Measurements from ENCODE around the gene FAM133A. TPM values are rescaled to one million over a fixed set of nuclear protein-coding genes. Genes with fewer than 3 reads are reported as not detected.

The FAM133A gene
- polyA plus RNA-seq (2013) = 0.17 and 0.19 TPM in 2 replicates

DNA sequence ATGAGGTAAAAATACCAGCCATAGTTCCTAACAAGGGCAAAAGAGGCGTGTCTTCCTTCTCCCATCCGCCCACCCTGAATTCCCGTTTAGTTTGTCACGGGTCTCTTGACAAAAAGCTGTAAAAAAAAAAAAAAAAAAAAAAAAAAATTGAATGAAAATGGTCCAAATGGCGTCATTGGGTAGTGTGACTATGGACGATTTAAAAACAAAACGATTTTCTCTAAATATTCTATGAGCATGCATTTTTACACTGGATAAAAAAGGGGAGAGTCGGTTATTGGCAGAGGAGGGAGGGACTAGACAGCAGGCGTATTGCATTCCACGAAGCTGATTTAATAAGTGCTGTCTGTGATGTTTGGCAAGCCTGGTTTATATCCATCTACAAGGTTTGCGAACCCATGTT lies at the start of gene FAM133A:
FAM133A (plus strand) TSS at position 338 of the 403 bp plus-strand sequence. CDS start 35,214 bp downstream, outside the sequence.
- Histone ChIP-seq H3K18ac (ENCODE audit: low read length) (no peak within 1 kb of the TSS), H4K12ac (ENCODE audit: low read depth, low read length) (no peak within 1 kb of the TSS), H3K23ac (ENCODE audit: low read length) (no peak within 1 kb of the TSS), H2BK12ac (ENCODE audit: low read length) (no peak within 1 kb of the TSS), H4K91ac (ENCODE audit: low read depth, low read length) (no peak within 1 kb of the TSS), H4K8ac (ENCODE audit: low read depth, low read length) (peak within 1 kb of the TSS; percentile 58), H2AK5ac (ENCODE audit: low read length) (no peak within 1 kb of the TSS), H3K36me3 (ENCODE audit: control insufficient read depth in 1 of 2, insufficient read depth in 2 of 2, low read length in 2 of 2) (no peaks in the 10 kb centered on the region), H2AFZ (ENCODE audit: insufficient read depth, low read length, poor library complexity) (peak within 1 kb of the TSS; percentile 25), H3K27ac (ENCODE audit: low read depth, low read length) (peak within 1 kb of the TSS; percentile 42), H3K14ac (ENCODE audit: low read length) (no peak within 1 kb of the TSS), H3K27me3 (ENCODE audit: insufficient read depth, low read length) (no peaks in the 10 kb centered on the region), H3K4me3 (ENCODE audit: low read depth, low read length) (peak within 1 kb of the TSS; percentile 91), H2BK120ac (ENCODE audit: insufficient read depth, low read length, poor library complexity) (no peak within 1 kb of the TSS), H3K79me1 (ENCODE audit: low read length) (peaks cover 2% of the 10 kb centered on the region), H3K4ac (ENCODE audit: low read depth, low read length) (no peak within 1 kb of the TSS), H3K79me2 (ENCODE audit: control insufficient read depth, insufficient read depth, low read length, poor library complexity) (no peaks in the 10 kb centered on the region), H3K4me2 (ENCODE audit: low read length) (peak within 1 kb of the TSS; percentile 74), H3K9ac (ENCODE audit: low read length) (peak within 1 kb of the TSS; percentile 64), H3K9me3 (ENCODE audit: insufficient read depth, low read depth, low read length) (no peaks in the 10 kb centered on the region), H3K4me1 (ENCODE audit: control insufficient read depth in 1 of 2, insufficient read depth in 2 of 2, low read length in 2 of 2) (no peaks in the 10 kb centered on the region), H2BK5ac (ENCODE audit: low read depth, low read length, poor library complexity) (no peak within 1 kb of the TSS)
- peak in 1 of 2 donors; percentile 7 for DNase-seq
- no CpG with 5 or more reads among the region's 11 CpGs for WGBS (ENCODE audit: extremely low coverage, insufficient coverage, insufficient read length)

DNA sequence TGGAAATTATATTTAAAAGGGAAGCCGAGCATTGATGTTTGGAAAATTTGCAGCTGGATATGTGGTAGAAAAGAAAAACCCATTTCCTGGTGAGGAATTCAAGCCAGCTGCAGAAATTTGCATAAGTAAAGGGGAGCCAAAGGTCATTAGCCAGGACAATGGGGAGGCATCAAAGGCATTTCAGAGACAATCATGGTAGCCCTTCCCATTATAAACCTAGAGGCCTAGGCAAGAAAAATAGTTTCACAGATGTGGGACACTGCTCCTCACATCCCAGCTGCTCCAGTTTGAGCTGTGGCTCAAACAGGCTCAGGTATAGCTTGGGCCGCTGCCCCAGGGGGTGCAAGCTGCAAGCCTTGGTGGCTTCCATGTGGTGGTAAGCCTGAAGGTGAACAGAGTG lies 36.4 kb upstream of the FAM133A start:
- no CpG with 5 or more reads among the region's 2 CpGs for WGBS (ENCODE audit: extremely low coverage, insufficient coverage, insufficient read length)
- no peak overlapping the region for H2AFZ ChIP-seq (ENCODE audit: insufficient read depth, low read length, poor library complexity)
- no peak overlapping the region for H4K8ac ChIP-seq (ENCODE audit: low read depth, low read length)
- H3K27me3 ChIP-seq (ENCODE audit: insufficient read depth, low read length) = no peaks in the 10 kb centered on the region
- H3K4me2 ChIP-seq (ENCODE audit: low read length) = no peak overlapping the region
- H3K18ac ChIP-seq (ENCODE audit: low read length) = no peak overlapping the region
- H3K9me3 ChIP-seq (ENCODE audit: insufficient read depth, low read depth, low read length) = no peaks in the 10 kb centered on the region
- no peak overlapping the region for H4K12ac ChIP-seq (ENCODE audit: low read depth, low read length)
- no peaks in the 10 kb centered on the region for H3K36me3 ChIP-seq (ENCODE audit: control insufficient read depth in 1 of 2, insufficient read depth in 2 of 2, low read length in 2 of 2)
- H3K79me1 ChIP-seq (ENCODE audit: low read length) = no peaks in the 10 kb centered on the region
- H3K4me3 ChIP-seq (ENCODE audit: low read depth, low read length) = no peak overlapping the region
- no peak for DNase-seq
- no peak overlapping the region for H2AK5ac ChIP-seq (ENCODE audit: low read length)
- H2BK12ac ChIP-seq (ENCODE audit: low read length) = no peak overlapping the region
- H2BK5ac ChIP-seq (ENCODE audit: low read depth, low read length, poor library complexity) = no peak overlapping the region
- no peak overlapping the region for H4K91ac ChIP-seq (ENCODE audit: low read depth, low read length)
- H2BK120ac ChIP-seq (ENCODE audit: insufficient read depth, low read length, poor library complexity) = no peak overlapping the region
- no peak overlapping the region for H3K23ac ChIP-seq (ENCODE audit: low read length)
- no peak overlapping the region for H3K4ac ChIP-seq (ENCODE audit: low read depth, low read length)
- no peak overlapping the region for H3K9ac ChIP-seq (ENCODE audit: low read length)
- no peaks in the 10 kb centered on the region for H3K79me2 ChIP-seq (ENCODE audit: control insufficient read depth, insufficient read depth, low read length, poor library complexity)
- H3K27ac ChIP-seq (ENCODE audit: low read depth, low read length) = no peak overlapping the region
- no peak overlapping the region for H3K14ac ChIP-seq (ENCODE audit: low read length)
- no peaks in the 10 kb centered on the region for H3K4me1 ChIP-seq (ENCODE audit: control insufficient read depth in 1 of 2, insufficient read depth in 2 of 2, low read length in 2 of 2)

DNA sequence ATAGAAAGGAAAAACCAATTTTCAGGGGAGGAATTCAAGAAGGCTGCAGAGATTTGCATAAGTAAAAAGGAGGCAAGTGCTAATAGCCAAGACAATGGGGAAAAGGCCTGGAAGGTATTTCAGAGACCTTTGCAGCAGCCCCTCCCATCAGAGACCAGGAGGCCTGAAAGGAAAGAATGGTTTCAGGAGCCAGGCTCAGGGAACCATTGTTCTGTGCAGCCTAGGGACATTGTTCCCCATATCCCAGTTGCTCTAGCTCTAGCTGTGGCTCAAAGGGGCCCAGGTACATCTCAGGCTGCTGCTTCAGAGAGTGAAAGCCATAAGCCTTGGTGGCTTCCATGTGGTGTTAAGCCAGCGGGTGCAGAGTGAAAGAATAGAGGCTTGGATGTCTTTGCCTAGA lies 24.6 kb upstream of the FAM133A start:
- H3K27me3 ChIP-seq (ENCODE audit: insufficient read depth, low read length) = no peaks in the 10 kb centered on the region
- H4K91ac ChIP-seq (ENCODE audit: low read depth, low read length) = no peak overlapping the region
- H3K36me3 ChIP-seq (ENCODE audit: control insufficient read depth in 1 of 2, insufficient read depth in 2 of 2, low read length in 2 of 2) = no peaks in the 10 kb centered on the region
- no peak overlapping the region for H2BK120ac ChIP-seq (ENCODE audit: insufficient read depth, low read length, poor library complexity)
- H3K4me3 ChIP-seq (ENCODE audit: low read depth, low read length) = no peak overlapping the region
- H2BK5ac ChIP-seq (ENCODE audit: low read depth, low read length, poor library complexity) = no peak overlapping the region
- no peak overlapping the region for H3K27ac ChIP-seq (ENCODE audit: low read depth, low read length)
- H3K14ac ChIP-seq (ENCODE audit: low read length) = no peak overlapping the region
- H3K79me1 ChIP-seq (ENCODE audit: low read length) = no peaks in the 10 kb centered on the region
- WGBS (ENCODE audit: extremely low coverage, insufficient coverage, insufficient read length) = no CpG with 5 or more reads among the region's 1 CpG
- no peaks in the 10 kb centered on the region for H3K4me1 ChIP-seq (ENCODE audit: control insufficient read depth in 1 of 2, insufficient read depth in 2 of 2, low read length in 2 of 2)
- no peaks in the 10 kb centered on the region for H3K79me2 ChIP-seq (ENCODE audit: control insufficient read depth, insufficient read depth, low read length, poor library complexity)
- no peak overlapping the region for H4K12ac ChIP-seq (ENCODE audit: low read depth, low read length)
- no peaks in the 10 kb centered on the region for H3K9me3 ChIP-seq (ENCODE audit: insufficient read depth, low read depth, low read length)
- no peak overlapping the region for H3K9ac ChIP-seq (ENCODE audit: low read length)
- H2AFZ ChIP-seq (ENCODE audit: insufficient read depth, low read length, poor library complexity) = no peak overlapping the region
- H4K8ac ChIP-seq (ENCODE audit: low read depth, low read length) = no peak overlapping the region
- H3K4me2 ChIP-seq (ENCODE audit: low read length) = no peak overlapping the region
- DNase-seq = no peak
- H2BK12ac ChIP-seq (ENCODE audit: low read length) = no peak overlapping the region
- H3K23ac ChIP-seq (ENCODE audit: low read length) = no peak overlapping the region
- no peak overlapping the region for H3K4ac ChIP-seq (ENCODE audit: low read depth, low read length)
- H3K18ac ChIP-seq (ENCODE audit: low read length) = no peak overlapping the region
- H2AK5ac ChIP-seq (ENCODE audit: low read length) = no peak overlapping the region

DNA sequence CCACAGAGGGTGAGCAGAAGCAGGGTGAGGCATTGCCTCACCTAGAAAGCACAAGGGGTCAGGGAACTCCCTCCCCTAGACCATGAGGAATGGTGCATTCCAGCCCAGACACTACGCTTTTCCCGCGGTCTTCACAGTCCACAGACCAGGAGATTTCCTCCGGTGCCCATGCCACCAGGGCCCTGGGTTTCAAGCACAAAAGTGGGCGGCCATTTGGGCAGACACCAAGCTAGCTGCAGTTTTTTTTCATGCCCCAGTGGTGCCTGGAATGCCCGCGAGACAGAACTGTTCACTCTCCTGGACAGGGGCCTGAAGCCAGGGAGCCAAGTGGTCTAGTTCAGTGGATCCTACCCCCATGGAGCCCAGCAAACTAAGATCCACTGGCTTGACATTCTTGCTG lies 13.4 kb upstream of the FAM133A start:
- Histone ChIP-seq H3K79me1 (ENCODE audit: low read length) (no peaks in the 10 kb centered on the region), H3K18ac (ENCODE audit: low read length) (no peak overlapping the region), H2BK12ac (ENCODE audit: low read length) (no peak overlapping the region), H3K4me3 (ENCODE audit: low read depth, low read length) (no peak overlapping the region), H3K79me2 (ENCODE audit: control insufficient read depth, insufficient read depth, low read length, poor library complexity) (no peaks in the 10 kb centered on the region), H3K4me2 (ENCODE audit: low read length) (no peak overlapping the region), H3K27me3 (ENCODE audit: insufficient read depth, low read length) (no peaks in the 10 kb centered on the region), H4K8ac (ENCODE audit: low read depth, low read length) (no peak overlapping the region), H3K23ac (ENCODE audit: low read length) (no peak overlapping the region), H3K4me1 (ENCODE audit: control insufficient read depth in 1 of 2, insufficient read depth in 2 of 2, low read length in 2 of 2) (no peaks in the 10 kb centered on the region), H2AK5ac (ENCODE audit: low read length) (no peak overlapping the region), H3K9ac (ENCODE audit: low read length) (no peak overlapping the region), H3K36me3 (ENCODE audit: control insufficient read depth in 1 of 2, insufficient read depth in 2 of 2, low read length in 2 of 2) (no peaks in the 10 kb centered on the region), H3K4ac (ENCODE audit: low read depth, low read length) (no peak overlapping the region), H4K12ac (ENCODE audit: low read depth, low read length) (no peak overlapping the region), H3K27ac (ENCODE audit: low read depth, low read length) (no peak overlapping the region), H3K9me3 (ENCODE audit: insufficient read depth, low read depth, low read length) (no peaks in the 10 kb centered on the region), H2BK5ac (ENCODE audit: low read depth, low read length, poor library complexity) (no peak overlapping the region), H2BK120ac (ENCODE audit: insufficient read depth, low read length, poor library complexity) (no peak overlapping the region), H3K14ac (ENCODE audit: low read length) (no peak overlapping the region), H2AFZ (ENCODE audit: insufficient read depth, low read length, poor library complexity) (no peak overlapping the region), H4K91ac (ENCODE audit: low read depth, low read length) (no peak overlapping the region)
- WGBS (ENCODE audit: extremely low coverage, insufficient coverage, insufficient read length) = no CpG with 5 or more reads among the region's 7 CpGs
- DNase-seq = no peak

Measured in trophoblast cell (in vitro differentiated cells and primary cell).